Left renal cortex interstitium (tissue), 4 donors: ENCODE results near the gene HNRNPH2. TPM values are rescaled to one million over a fixed set of nuclear protein-coding genes. Genes with fewer than 3 reads are reported as not detected.

ENCODE experiments used
- DNase-seq, 4 donors: peaks; one replicate each; pipeline ENCODE4 v3.0.0-alpha.2; 2013; ENCODE audit warnings: low read depth in 4 of 4, low spot score in 2 of 4, missing footprints in 1 of 4
- polyA plus RNA-seq, 4 donors: library from polyadenylated mRNA; unstranded; fragments of 120-200 nt; gene quantifications; one replicate each; pipeline ENCODE4 v1.2.1, GENCODE V29; 2013; ENCODE audit not compliant: insufficient read length in 4 of 4

Gene HNRNPH2, protein sequence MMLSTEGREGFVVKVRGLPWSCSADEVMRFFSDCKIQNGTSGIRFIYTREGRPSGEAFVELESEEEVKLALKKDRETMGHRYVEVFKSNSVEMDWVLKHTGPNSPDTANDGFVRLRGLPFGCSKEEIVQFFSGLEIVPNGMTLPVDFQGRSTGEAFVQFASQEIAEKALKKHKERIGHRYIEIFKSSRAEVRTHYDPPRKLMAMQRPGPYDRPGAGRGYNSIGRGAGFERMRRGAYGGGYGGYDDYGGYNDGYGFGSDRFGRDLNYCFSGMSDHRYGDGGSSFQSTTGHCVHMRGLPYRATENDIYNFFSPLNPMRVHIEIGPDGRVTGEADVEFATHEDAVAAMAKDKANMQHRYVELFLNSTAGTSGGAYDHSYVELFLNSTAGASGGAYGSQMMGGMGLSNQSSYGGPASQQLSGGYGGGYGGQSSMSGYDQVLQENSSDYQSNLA
- polyA plus RNA-seq, result 100 to 1,000 TPM; 106 to 165 (median 136) TPM

DNA sequence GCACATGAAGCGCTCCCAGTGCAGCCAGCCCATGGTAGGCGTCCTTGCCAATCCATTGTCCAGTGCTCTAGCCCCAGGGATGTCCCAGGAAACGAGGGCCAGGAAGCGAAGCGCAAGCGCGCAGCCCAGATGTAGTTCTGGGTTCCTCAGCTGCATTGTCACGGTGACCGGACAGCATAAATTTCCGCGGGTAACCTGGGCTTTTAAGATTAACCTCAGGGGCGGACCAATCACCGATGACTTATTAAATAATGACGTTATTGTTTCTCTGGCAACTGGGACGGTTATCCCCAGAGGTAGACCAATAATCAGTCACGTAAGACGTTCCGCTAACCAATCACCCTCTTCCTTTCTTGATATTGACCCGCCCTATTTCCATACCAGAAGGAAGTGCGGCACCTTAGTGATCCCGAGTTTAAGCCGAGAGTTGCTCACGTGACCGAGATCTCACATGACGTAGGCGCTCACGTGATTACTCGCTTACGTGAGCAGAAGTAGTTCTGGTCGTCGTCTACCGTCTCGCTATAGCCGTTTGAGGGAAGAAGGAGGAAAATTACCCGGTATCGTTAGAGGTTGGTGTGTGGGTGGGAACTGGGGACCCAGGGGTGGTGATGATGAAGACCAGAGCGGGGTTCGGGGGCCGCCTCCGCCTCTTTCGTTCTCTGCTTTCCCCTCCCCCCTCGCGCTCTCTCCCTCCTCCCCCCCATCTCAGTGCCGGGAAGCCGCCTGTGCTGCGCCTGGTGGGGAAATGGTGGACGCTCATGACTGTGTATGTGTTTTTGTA is at the start of gene HNRNPH2, which contains the start of gene GLA:
Gene HNRNPH2, plus strand, starts transcription at position 475 of the 784 bp plus-strand sequence. CDS start 3,767 bp downstream, outside the sequence.
Gene GLA, minus strand, starts transcription at position 178 of the 784 bp plus-strand sequence. Its CDS starts 22 bp downstream, at position 156.
- DNase-seq, result peak; percentile 88 to 96 (median 91)

DNA sequence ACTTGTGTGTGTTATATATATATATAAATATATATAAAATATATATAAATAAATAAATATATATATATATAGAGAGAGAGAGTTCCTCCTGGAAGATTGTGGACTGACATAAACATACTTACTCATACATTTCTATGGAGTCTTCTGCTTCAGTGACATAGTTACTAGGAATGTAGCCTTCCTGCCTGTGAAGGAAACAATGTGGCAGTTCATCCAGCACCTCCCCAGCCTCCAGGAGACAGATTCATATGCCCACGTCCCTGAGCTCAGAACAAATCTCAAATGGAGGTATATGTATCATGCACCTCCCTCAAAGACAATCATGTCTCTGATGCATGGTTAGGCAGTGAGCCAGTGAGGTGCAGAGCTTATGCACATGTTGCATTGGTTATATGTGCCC is 48.1 kb upstream of the HNRNPH2 start:
- DNase-seq, result no peak

DNA sequence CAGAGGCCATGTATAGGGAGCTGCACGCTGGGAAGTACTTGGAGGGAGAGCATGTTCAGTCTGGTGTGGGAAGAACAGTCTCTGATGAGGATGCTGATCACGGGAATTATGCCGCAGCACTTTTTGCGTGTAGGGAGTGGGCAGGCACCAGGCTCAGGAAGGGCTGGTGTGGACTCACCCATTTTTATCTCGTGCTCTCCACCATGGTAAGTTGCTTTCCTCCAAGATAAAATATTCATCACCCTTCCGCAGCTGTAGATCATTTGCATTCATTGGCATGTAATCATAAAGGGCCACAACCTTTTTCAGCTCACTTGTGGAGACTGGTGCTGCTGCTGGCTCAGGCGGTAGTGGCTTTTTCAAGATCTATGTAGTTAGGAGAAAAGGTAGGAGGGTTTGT is 47.6 kb upstream of the HNRNPH2 start:
- DNase-seq, result no peak

GRCh38 chrX:101362116-101362515 is 45.9 kb upstream of the HNRNPH2 start:
- no peak for DNase-seq

DNA sequence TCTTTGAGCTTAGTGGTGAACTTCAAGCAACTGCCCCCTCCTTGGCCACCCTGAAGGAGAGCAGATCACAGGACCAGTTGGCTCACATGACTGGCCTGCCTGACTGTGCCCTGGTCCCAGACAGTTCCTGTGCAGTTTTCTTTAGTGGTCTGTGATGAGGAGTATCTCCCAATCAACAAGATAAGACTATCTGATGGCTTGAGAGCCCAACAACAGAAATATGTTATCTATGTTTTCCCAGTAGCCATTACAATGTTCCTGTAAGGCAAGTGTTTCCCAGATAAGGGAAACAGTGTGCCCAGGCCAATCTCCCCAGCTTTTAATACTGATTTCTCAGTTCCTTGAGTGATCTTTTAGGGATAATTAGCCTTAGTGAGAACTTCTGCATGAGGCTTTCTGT is 45.3 kb upstream of the HNRNPH2 start:
- DNase-seq, result no peak

DNA sequence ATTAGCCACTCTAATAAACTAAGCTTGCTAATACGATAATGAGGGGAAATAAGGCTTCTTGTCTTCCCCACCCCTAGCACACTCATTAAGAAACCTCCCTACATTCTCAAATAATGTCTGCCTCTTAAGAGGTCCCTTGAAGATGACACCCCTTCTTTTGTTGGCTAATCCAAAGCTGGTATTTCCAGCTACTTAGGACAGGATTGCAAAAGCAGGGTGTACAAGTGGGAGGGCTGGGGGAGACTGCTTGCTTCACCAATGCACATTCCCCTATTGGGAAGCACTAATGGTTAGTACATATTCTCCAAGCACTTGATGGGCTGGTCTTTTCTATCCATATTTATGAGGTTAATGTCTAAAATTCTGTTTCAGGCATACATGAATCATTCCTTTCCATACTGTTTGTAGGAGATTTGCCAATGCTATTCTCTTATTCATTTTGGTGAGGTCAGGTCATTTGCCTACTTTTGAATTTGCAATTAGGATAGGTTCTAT is 42.7 kb upstream of the HNRNPH2 start:
- no peak for DNase-seq

DNA sequence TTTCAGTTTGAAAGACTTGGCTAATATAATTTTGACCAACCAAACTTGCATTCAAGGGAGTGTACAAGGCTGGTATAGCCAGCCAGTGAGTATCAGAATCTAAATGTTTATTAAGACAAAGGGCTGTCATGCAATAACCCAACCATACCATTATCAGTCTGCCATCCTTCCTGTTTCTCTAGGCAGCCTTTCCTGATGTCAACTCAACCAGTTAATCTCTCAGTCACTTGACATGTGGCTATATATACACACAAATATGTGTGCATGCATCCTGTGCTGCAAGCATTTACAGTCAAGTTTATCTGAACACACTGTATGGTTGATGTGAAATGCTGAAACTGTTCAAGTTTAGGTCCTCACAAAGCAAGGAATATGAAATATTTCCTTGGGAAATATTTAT is 39.2 kb upstream of the HNRNPH2 start:
- DNase-seq, result no peak

- DNase-seq, result no peak
Observed at GRCh38 chrX:101369687-101370086, 38.3 kb upstream of the HNRNPH2 start.

- DNase-seq, result no peak
Observed at GRCh38 chrX:101370888-101371504, 37.0 kb upstream of the HNRNPH2 start.

DNA sequence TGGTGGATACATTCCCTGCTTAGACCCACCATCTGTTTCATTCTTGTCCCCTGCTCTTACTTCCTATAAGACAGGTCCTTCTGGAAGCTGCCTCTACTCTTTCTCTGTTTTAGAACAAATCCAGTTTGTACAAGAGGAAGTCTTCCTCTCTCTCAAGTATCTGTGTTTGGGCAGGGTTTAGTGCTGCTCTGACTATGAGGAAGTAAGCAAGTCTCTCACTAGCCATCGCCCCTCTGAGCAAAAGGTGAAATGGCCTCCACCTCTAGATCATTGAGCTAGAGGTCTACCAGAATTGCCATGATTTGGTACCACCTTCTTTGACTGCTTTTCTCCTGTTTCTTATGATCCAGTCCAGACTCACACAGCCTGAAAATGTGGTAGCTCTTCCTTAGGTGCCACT is 30.5 kb upstream of the HNRNPH2 start:
- no peak for DNase-seq

DNA sequence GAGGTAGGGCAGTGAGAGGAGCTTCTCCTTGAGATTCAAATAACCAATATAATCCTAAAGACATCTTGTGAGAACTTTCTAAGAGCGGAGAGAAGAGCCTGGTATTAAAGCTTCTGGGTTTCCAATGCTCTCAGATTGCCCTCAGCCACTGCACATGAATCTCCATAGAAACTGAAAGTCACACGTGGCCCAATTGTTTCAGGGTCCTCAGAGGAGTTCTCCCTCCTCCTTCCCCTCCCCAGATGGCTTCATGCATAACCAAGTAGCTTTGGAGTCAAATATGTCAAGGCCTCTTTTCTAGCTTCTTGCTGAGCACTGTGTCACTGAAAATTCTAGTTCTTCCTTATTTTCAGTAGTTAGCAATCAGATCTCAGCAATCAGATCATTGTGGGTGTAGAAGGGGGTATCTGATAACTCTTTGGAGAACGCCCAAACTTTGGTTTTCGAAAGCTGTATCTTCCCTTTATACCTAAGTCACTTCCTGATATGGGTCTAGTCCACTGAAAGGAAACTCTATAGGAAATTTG is 24.3 kb upstream of the HNRNPH2 start:
- DNase-seq, result no peak

DNA sequence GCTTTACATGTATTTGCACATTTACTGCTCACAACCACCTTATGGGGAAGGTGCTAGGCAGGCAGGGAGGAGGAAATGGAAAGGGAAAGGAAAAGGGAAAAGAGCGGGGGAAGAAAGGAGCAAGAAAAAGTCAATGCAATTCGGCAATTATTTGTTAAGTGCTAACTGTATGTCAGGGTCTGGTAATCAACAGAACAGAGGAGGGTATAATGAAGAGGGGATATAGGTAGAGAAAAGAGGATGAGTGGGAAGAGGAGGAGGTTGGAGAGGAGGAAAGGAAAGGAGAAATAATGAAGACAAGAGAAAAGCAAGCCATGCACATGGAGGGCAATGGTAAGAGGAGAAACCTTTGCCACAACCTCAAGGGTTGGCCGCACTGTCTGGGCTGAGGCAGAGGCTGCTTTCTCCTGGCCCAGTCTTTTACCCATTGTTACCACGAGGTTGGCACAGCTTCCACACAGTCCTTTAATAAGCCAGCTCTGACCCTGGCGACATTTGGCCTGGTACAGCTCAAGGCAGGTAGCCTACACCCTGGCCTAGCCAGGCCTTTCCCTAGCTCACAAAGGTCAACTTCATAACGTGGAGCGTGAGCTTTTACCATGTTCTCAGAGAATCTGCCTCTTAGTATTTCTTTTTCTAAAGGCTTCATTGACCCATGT is 22.9 kb upstream of the HNRNPH2 start:
- DNase-seq, result no peak

- DNase-seq, result no peak
Observed at GRCh38 chrX:101385795-101386541, 22.1 kb upstream of the HNRNPH2 start, which contains the start of gene BTK. TSS of gene BTK (minus strand) at chrX:101386191. CDS start at chrX:101375284, 10,907 bp downstream.

- DNase-seq, result no peak
Observed at GRCh38 chrX:101386542-101386885, 21.5 kb upstream of the HNRNPH2 start.

- DNase-seq, result no peak
Observed at GRCh38 chrX:101388604-101389003, 19.4 kb upstream of the HNRNPH2 start.

DNA sequence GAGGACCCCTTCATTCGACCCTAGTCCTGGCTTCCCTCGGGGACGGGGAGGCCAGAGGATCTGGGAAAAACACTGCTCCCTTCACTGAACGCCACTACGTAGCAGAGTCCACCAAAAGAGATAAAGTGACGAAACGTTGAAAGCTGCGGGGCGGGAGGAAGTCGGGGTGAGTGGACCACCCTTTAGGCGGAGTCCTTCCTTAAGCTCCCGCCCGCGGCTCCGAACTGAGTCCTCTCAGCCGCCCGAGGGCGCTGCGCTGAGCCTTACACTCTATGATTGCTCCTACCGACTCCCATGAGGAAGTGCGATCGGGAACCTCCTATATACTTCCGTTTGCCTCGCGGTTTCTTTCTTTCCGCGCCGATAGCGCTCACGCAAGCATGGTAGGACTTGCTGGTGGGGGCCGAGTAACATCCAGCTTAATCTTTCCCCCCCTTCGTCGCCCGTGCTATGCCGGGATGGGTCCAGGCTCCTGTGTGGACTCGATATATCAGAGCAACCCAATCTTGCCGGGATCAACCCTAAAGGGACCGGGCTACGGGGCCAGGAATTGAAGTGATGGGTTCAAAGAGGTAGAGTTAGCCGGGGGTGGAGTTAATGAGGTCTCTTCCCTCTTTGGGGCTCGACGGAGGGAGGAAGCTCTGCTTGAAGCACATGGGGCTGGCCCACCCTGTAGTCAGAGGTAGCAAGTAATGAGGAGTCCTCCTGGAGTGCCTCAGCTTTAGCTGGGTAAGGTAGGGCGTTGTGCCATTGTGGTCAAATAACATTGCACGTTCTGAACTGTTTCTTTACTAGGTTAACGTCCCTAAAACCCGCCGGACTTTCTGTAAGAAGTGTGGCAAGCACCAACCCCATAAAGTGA is 17.1 kb upstream of the HNRNPH2 start, which contains the start of gene RPL36A:
Gene RPL36A, plus strand, starts transcription at position 348 of the 862 bp plus-strand sequence. Its CDS starts 33 bp downstream, at position 381.
- peak in 3 of 4 donors; percentile 55 to 82 (median 58) for DNase-seq

DNA sequence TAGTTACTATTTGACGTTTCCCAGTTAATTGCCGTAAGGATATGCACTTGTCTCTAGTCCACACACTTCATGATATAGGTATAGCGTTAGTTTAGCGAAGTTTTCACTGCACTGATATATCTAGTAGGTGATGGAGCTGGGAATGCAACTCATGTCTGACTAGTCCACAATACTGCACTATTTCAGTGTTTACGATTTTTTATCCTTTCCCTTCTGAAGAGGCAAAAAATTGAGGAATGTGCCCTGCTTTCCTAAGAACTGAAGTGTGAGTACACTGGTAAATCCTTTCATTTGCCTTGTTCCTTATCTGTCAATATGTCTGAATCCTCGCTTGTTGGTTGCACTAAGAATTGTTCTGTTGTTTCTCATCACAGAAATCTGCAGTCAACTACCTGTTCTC is 16.2 kb upstream of the HNRNPH2 start:
- no peak for DNase-seq
